Esophagus (tissue), 2 donors: ENCODE measurements around the gene NDFIP2. TPM values are rescaled to one million over a fixed set of nuclear protein-coding genes. Genes with fewer than 3 reads are reported as not detected.
"Not testable (repeated sequence)": the region's sequence is repeated elsewhere in the genome, so short reads cannot be mapped to it uniquely, and the experiment has no call there.

Source experiments
- H3K27ac ChIP-seq, 2 donors: one replicate each; pipeline ENCODE4 v1.5.1; 2013; ENCODE audit warnings: low read depth in 2 of 2, mild to moderate bottlenecking in 2 of 2, inconsistent platforms in 1 of 2, low read length in 1 of 2, moderate library complexity in 1 of 2
- H3K27me3 ChIP-seq, 2 donors: one replicate each; pipeline ENCODE4 v1.6.1; 2013; ENCODE audit warnings: low read length in 2 of 2, control low read depth in 1 of 2, mild to moderate bottlenecking in 1 of 2; ENCODE audit not compliant: insufficient read depth in 2 of 2, control insufficient read depth in 1 of 2
- H3K36me3 ChIP-seq, 2 donors: one replicate each; pipeline ENCODE4 v1.6.1; 2013; ENCODE audit warnings: low read length in 1 of 2; ENCODE audit not compliant: control insufficient read depth in 2 of 2, insufficient read depth in 2 of 2
- H3K4me1 ChIP-seq, 2 donors: one replicate each; pipeline ENCODE4 v1.6.1; 2013; ENCODE audit warnings: low read length in 1 of 2; ENCODE audit not compliant: control insufficient read depth in 2 of 2, insufficient read depth in 2 of 2
- H3K4me3 ChIP-seq, 2 donors: one replicate each; pipeline ENCODE4 v1.5.1; 2013; ENCODE audit warnings: low read length in 2 of 2, mild to moderate bottlenecking in 2 of 2, low read depth in 1 of 2, moderate library complexity in 1 of 2
- H3K9me3 ChIP-seq, 2 donors: one replicate each; pipeline ENCODE4 v1.6.1; 2013; ENCODE audit warnings: mild to moderate bottlenecking in 2 of 2, low read depth in 1 of 2, low read length in 1 of 2, moderate library complexity in 1 of 2; ENCODE audit not compliant: control insufficient read depth in 2 of 2, insufficient read depth in 1 of 2
- WGBS, 2 donors: extraction: QIAGEN DNeasy Blood & Tissue Kit; methylation state at CpG; one replicate each; pipeline ENCODE4 v1.1.7; 2013; 5-methylcytosine and 5-hydroxymethylcytosine counted together
- polyA plus RNA-seq, 2 donors: library from polyadenylated mRNA; stranded (reverse); fragments of 200-250 nt; gene quantifications; one replicate each; pipeline ENCODE4 v1.2.3, GENCODE V29; 2013
- donor health status: healthy with polysubstance abuse.
- donor health status: Bipolar disorder and iron deficiency.

The NDFIP2 gene
- polyA plus RNA-seq, 2 donors, result 37.5 to 45.5 TPM

- H3K4me1 ChIP-seq, result no peaks in the 10 kb centered on the region
- no peaks in the 10 kb centered on the region for H3K9me3 ChIP-seq
- no peaks in the 10 kb centered on the region for H3K36me3 ChIP-seq
- peak overlapping the region; percentile 70 to 81 for H3K27ac ChIP-seq
- peak overlapping the region in 1 of 2 donors; percentile 32 for H3K4me3 ChIP-seq
- no peaks in the 10 kb centered on the region for H3K27me3 ChIP-seq
Observed at GRCh38 chr13:79590394-79590676, 109.4 kb downstream of the NDFIP2 start.

GRCh38 chr13:79591493-79591892 lies 110.5 kb downstream of the NDFIP2 start:
- H3K4me1 ChIP-seq, result no peaks in the 10 kb centered on the region
- no peaks in the 10 kb centered on the region for H3K36me3 ChIP-seq
- no peak overlapping the region for H3K4me3 ChIP-seq
- no peak overlapping the region for H3K27ac ChIP-seq
- H3K27me3 ChIP-seq, result no peaks in the 10 kb centered on the region
- H3K9me3 ChIP-seq, result no peaks in the 10 kb centered on the region

- no peaks in the 10 kb centered on the region for H3K9me3 ChIP-seq
- WGBS, 2 donors, result 87 to 89% methylated on average over 2 of the region's 2 CpGs
Observed at GRCh38 chr13:79593121-79593520, 112.2 kb downstream of the NDFIP2 start.

GRCh38 chr13:79593641-79594275 lies 112.8 kb downstream of the NDFIP2 start:
- H3K9me3 ChIP-seq, result no peaks in the 10 kb centered on the region
- H3K27ac ChIP-seq, result no peak overlapping the region
- H3K4me3 ChIP-seq, result no peak overlapping the region
- H3K4me1 ChIP-seq, result no peaks in the 10 kb centered on the region
- no peaks in the 10 kb centered on the region for H3K36me3 ChIP-seq
- 33 to 61% methylated on average over 2 of the region's 2 CpGs for WGBS, 2 donors
- no peaks in the 10 kb centered on the region for H3K27me3 ChIP-seq

More at GRCh38 chr13:79593121-79593520, 112.2 kb downstream of the NDFIP2 start:
- no peaks in the 10 kb centered on the region for H3K27me3 ChIP-seq
- no peaks in the 10 kb centered on the region for H3K36me3 ChIP-seq
- no peaks in the 10 kb centered on the region for H3K4me1 ChIP-seq
- no peak overlapping the region for H3K27ac ChIP-seq
- H3K4me3 ChIP-seq, result no peak overlapping the region

GRCh38 chr13:79600146-79600545 lies 119.2 kb downstream of the NDFIP2 start:
- H3K27me3 ChIP-seq, H3K4me1 ChIP-seq, H3K27ac ChIP-seq, H3K36me3 ChIP-seq, H3K9me3 ChIP-seq, H3K4me3 ChIP-seq: not testable (repeated sequence)
- WGBS, 2 donors, result 91 to 98% methylated on average over 31 to 33 of the region's 33 CpGs

GRCh38 chr13:79602936-79603335 lies 122.0 kb downstream of the NDFIP2 start:
- Histone ChIP-seq H3K36me3 (no peaks in the 10 kb centered on the region), H3K4me3 (no peak overlapping the region), H3K27me3 (no peaks in the 10 kb centered on the region), H3K27ac (no peak overlapping the region), H3K4me1 (peaks cover 2% of the 10 kb centered on the region in 2 donors), H3K9me3 (no peaks in the 10 kb centered on the region)
- 51% methylated on average over 2 of the region's 2 CpGs for WGBS, 2 donors

GRCh38 chr13:79604752-79605151 lies 123.8 kb downstream of the NDFIP2 start:
- Histone ChIP-seq H3K27me3 (no peaks in the 10 kb centered on the region), H3K9me3 (no peaks in the 10 kb centered on the region), H3K36me3 (no peaks in the 10 kb centered on the region), H3K4me3 (no peak overlapping the region), H3K27ac (peak overlapping the region; percentile 31 to 73), H3K4me1 (peaks cover 2% of the 10 kb centered on the region in 2 donors)
- WGBS, 2 donors, result 6 to 8% methylated on average over 2 of the region's 2 CpGs

Other genes with a start within 250 kb of the NDFIP2 start
- 10 to 100 TPM; 11.1 to 24.3 TPM for gene RBM26, start 74.9 kb upstream of the NDFIP2 start, polyA plus RNA-seq